Measurements from ENCODE around the gene PCOLCE2.
"Not testable (repeated sequence)": the region's sequence is repeated elsewhere in the genome, so short reads cannot be mapped to it uniquely, and the experiment has no call there.

PCOLCE2 gene

GRCh38 chr3:142898346-142899213 is 9.7 kb upstream of the PCOLCE2 start:
- DNase-seq = no peak

- DNase-seq = no peak
Measured at GRCh38 chr3:142897807-142898206, 8.9 kb upstream of the PCOLCE2 start.

- no peak for DNase-seq
Measured at GRCh38 chr3:142896996-142897395, 8.1 kb upstream of the PCOLCE2 start.

- no peak for DNase-seq
Measured at GRCh38 chr3:142896201-142896755, 7.4 kb upstream of the PCOLCE2 start.

DNA sequence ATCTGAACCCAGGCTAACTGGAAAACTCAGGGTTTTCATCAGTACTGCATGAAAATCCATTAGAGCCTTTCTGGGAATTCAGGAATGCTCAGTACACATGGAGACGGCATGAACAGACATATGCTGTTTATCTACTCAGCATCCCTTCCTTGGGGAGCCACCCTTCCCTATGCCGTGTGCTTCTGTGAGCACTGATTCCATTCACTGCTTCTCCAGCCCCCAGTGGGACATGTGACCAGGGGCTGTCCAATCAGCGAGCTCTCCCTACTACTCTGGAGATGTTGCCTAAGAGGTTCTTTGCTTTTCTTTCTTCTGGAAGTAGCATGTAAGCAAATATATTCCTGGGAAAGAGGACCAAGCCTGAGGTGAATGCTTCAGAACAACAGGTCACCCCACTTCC is 5.6 kb upstream of the PCOLCE2 start:
- no peak for DNase-seq

GRCh38 chr3:142892714-142893113 is 3.8 kb upstream of the PCOLCE2 start:
- no peak for DNase-seq

DNA sequence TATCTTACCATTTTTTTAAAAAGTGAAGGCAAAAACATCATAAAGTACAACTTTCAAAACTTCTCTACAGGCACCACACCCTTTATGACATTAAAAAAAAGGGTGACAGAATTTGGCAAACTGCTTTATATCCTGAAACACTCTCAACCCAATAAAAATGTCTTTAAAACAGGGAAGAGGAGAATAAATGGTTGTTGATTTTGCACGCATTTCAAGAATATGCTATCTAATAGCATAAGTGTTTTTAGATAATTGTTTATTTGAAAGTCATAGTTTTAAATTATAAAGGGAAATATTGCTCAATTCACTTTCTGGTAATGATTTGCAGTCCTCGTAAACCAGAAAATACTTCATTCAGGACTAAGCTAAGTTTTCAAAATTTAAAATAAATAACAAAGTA is 1.7 kb upstream of the PCOLCE2 start:
- DNase-seq = no peak

GRCh38 chr3:142889212-142890014 is 530 bp upstream of the PCOLCE2 start:
- no peak for DNase-seq

- DNase-seq = peak; percentile 23
Measured at GRCh38 chr3:142888099-142888480, 793 bp downstream of the PCOLCE2 start.

DNA sequence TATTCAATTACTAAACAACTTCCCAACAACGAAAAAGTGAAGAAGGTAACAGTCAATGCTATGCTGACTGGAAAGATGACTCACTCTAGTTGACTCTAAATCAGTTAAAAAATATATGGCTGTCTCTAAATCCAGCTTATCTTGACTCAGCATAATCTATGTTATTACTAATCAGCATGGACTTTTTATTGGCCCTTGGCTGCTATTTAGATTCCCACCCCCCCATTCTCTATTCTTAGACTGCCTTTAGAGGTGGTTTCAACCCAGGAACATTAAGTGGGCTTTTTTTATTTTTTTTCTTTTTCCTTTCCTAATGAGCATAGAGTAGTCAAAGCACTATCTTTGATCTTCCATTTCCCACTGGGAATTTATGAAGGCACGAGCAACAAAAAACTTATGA is 1.9 kb downstream of the PCOLCE2 start:
- DNase-seq = no peak

- no peak for DNase-seq
Measured at GRCh38 chr3:142886021-142886420, 2.9 kb downstream of the PCOLCE2 start.

- DNase-seq = no peak
Measured at GRCh38 chr3:142884531-142884930, 4.4 kb downstream of the PCOLCE2 start.

GRCh38 chr3:142883534-142883933 is 5.3 kb downstream of the PCOLCE2 start:
- not testable (repeated sequence) for DNase-seq

DNA sequence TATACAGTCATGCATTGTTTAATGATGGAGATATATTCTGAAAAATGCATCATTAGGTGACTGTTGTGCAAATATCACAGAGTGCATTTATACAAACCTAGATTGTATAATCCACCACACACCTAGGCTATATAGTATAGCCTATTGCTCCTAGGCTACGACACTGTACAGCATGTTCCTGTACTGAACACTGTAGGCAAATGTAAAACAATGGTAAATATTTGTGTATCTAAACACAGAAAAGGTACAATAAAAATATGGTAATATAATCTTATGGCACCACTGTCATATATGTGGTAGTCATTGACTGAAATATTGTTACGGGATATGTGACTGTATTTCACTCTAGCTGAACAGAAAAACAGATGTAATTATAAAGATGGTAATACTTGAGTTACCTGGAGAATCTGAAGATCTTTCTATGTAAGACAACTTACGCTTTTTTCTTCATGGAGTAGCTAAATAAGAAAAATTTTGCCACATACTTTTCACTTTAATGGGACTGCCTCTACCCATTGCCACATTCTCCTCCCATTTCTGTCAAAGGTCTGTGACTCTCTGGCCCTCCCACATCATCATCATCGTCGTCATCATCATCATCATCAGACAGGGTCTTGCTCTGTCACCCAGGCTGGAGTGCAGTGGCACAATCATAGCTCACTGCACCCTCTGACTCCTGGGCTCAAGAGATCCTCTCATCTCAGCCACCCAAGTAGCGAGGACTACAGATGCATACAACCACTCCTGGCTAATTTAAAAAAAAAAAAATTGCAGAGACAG is 7.2 kb downstream of the PCOLCE2 start:
- no peak for DNase-seq

DNA sequence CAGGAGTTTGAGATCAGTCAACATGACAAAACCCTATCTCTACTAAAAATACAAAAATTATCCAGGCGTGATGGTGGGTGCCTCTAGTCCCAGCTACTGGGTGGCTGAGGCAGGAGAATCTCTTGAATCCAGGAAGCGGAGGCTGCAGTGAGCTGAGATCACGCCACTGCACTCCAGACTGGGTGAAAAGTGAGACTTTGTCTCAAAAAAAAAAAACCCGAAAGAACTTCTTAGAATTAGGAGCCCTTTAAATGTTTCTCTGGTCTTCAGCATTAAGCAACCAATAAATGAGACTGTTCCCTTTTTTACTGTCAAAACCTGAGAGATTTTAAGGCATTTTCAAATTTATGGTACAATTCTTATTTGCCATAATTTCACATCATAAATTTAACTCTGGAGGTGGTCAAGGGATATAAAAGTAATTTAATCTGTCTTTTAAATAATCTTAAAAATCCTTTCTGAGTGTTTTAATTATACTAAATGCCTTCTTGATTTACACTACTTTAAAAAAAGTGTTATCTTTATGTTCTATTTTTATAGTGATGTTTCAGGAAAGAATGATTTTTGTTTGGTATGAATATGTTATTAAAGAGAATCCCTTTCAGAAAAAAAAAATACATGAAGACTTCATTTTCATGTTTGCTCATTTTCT is 10.1 kb downstream of the PCOLCE2 start:
- DNase-seq = no peak

- no peak for DNase-seq
Measured at GRCh38 chr3:142876417-142876816, 12.5 kb downstream of the PCOLCE2 start.

GRCh38 chr3:142875583-142876207 is 13.2 kb downstream of the PCOLCE2 start:
- no peak for DNase-seq

DNA sequence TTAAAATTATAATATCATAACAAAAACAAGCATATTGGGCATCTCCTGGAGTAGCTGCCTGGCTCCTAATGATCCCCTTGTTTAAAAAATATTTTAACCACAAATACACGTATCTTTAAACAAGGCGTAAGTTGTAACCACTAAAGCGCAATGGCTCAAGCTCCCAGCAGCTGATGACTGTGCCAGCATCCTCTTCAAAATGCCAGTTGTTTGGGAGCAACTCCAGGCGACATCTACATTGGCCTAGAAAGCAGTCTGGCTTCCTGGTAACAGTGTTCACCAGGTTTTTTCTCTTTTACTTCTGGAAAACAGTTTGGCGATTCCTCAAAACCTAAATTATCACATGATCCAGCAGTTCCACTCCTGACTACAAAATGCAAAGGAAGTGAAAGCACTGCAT is 13.8 kb downstream of the PCOLCE2 start:
- no peak for DNase-seq

- DNase-seq = not testable (repeated sequence)
Measured at GRCh38 chr3:142868382-142868781, 20.5 kb downstream of the PCOLCE2 start.

DNA sequence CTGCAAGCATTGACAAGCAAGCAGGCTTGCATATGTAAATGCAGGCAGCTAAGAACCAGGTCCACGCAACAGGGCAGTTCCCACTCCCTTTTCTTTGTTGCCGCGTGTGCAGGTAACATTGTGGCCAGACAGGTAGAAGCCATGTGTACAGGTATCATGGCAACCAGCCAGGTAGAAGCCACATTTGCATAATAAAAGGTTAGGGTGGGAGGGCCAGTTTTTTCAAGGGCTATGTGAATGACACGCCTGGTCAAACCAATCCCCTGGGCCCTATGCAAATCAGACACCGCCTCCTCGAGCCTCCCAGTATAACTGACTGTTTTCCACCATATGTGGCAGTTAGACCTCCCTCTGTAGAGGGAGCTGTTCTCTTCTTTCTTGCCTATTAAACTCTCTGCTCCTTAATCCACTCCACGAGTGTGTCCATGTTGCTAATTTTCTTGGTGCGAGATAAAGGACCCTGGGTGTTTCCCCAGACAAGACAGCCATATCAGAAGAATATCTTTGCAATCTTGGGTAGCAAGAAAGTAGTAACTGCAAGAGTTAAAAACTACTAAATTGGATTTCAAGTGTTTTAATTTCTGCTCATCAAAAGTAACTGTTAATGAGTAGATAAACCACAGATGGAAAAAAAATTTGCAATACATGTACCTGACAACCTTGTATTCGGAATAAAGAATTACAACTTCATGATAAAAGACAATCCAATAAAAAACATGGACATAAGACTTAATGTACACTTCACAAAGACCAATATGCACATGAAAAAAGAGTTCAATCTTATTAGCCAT is 21.8 kb downstream of the PCOLCE2 start:
- DNase-seq = peak; percentile 70
